NOMO-1 (cell line): ENCODE results near the gene MEMO1.
A peak's percentile ranks its signal among the peaks of the same experiment; 100 is the strongest.
"Not testable (repeated sequence)": the region's sequence is repeated elsewhere in the genome, so short reads cannot be mapped to it uniquely, and the experiment has no call there.

Source experiments
- DNase-seq, 2 experiments: peaks; one replicate each; lab custom pipeline; 2025; ENCODE audit not compliant: unreplicated experiment in 2 of 2; lab: John Stamatoyannopoulos, UW

The MEMO1 gene

DNA sequence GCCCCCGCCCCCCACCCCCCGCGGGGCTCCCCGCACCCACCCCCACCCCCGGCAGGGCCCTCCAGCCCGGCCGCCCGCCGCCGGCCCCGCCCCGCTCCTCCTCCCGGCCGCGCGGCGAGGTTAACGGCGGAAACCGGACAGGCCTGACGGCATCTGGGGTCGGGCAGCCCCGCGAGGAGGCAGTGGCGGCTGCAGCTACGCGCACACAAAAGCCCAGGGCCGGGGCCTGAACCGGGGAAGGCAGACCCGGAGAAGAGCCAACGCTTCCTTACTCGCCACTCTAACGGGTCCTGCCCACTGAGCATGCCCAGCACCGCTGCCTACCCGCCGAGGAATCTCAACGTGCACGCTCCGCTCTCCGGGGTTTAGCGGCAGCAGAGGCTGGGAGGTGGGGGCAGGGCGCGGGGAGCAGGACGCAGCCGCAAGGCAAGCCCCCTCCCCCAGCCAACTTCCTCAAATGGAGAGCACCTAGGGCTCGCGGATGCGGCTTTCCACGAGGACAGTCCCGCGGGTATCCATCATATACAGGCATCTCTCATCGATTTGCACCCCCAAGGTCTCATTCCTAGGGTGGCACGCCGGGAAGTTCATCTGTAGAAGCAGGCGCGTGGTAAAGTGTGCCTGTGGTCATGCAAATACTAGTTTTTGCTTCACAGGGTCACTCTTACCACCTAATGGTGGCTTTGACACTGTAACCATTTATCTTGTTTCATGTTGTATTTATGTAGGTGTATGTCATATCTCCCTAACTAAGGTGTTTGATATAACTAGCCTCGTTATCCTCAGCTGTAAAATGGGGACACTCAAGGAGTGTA lies at the start of gene MEMO1:
Gene MEMO1, minus strand, starts transcription at position 339 of the 815 bp plus-strand sequence. CDS start 761 bp downstream, outside the sequence.
- DNase-seq: peak; percentile 94 to 95

DNA sequence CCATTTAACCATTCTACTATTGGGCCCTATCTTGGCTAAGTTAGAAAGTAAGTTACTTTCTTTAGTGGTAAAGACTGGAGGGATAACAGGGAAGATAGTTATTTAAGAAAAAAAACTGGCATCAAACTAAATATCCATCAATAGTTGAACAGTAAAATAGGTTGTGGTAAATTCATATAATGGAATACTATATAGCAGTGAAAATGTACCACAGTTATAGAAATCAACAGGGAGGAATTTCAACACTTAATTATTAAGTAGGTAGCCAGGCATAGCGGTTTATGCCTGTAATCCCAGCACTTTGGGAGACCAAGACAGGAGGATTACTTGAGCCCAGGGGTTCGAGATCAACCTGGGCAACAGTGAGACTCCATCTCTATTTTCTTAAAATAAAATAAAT lies 49.5 kb upstream of the MEMO1 start:
- DNase-seq: no peak

DNA sequence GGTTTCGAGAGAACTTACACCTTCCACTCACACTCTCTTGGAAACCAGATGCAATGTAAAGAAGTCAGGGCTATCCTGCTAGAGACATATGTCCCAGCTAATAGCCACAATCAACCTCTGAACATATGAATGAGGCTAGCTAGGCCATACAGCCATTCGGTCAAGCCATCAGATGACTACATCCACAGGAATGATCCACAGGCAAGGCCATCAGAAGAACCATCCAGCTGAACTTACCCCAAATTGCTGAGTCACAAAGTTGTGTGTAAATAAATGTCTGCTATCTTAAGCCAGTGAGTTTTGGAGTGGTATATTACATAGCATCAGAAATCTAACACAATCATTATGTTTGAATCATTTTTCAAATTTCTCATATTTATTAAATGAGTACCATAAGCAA lies 47.3 kb upstream of the MEMO1 start:
- no peak for DNase-seq

- DNase-seq: not testable (repeated sequence)
Observed at GRCh38 chr2:32054583-32054982, 43.8 kb upstream of the MEMO1 start.

DNA sequence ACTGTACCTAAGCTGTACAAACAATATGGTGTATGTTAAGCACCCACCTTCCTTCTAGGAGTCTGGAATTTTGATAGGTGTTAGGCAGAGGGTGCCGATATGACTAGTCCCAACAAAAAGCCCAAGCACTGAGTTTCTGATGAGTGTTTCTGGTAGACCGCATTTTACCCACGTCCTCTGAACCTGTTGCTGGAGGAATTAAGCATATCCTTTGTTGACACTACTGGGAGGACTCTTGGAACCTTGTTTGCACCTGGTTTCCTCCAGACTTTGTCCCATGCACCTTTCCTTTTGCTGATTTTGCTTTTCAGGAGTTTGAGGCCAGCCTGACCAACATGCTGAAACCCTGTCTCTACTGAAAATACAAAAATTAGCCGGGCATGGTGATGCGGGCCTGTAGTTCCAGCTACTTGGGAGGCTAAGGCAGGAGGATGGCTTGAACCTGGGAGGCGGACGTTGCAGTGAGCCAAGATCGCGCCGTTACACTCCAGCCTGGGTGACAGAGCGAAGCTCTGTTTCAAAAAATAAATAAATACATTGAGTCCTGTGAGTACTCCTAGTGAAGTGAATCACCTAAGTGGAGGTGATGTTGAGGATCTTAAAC lies 41.1 kb upstream of the MEMO1 start:
- DNase-seq: no peak

DNA sequence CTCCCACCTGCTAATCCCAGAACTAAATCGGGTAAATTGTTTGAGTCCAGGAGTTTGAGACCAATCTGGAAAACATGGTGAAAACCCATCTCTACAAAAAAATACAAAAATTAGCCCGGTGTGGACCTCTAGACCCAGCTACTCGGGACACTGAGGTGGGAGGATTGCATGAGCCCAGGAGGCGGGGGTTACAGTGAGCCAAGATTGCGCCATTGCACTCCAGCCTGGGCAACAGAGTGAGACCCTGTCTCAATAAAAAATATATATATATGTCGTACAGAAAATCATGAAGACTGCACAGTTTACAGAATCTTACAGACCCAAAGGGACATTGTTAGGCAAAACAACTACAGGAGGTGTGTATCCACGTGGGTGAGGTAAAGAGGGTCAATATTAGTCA lies 32.8 kb upstream of the MEMO1 start:
- no peak for DNase-seq

DNA sequence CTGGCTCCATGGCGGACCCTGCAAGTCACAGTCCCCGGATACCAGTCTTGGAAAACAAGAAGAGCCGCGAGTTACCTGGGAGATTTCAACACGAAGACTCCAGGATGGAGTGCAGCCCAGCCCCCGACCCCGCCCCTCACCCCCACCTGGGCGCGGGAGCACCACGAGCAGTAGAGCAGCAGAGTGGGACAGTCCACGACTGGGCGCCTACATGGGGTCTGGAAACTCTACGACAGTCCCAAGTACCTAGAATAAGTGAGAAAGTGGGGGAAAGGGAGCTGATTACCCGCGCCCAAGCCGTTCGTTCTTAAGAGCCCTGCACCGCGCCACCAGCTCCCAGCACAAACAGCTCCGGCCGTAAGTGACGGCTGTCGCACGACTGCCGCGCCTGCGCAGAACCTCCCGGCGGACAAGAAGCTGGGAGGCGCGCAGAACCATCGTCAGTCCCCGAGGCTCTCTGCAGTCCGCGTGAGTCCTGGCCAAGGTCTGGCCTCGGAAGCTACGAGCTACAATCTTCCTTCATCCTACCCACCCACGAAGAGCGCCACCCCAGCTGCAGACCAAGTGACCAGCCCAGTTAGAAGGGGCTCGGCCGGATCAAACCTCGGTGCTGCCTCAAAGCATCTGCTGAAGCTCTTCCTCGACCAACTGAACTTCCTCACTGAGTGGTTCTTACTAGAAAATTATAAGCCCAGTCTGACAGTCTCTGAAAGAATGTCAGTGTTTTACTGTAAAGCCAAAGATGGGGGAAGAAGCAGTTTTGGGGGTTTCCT lies 28.8 kb upstream of the MEMO1 start, which contains the start of gene DPY30:
Gene DPY30, minus strand, starts transcription at position 359 of the 773 bp plus-strand sequence. Its CDS starts 349 bp downstream, at position 10.
- DNase-seq: peak; percentile 87 to 88

GRCh38 chr2:32034198-32034887 lies 23.5 kb upstream of the MEMO1 start:
- not testable (repeated sequence) for DNase-seq

DNA sequence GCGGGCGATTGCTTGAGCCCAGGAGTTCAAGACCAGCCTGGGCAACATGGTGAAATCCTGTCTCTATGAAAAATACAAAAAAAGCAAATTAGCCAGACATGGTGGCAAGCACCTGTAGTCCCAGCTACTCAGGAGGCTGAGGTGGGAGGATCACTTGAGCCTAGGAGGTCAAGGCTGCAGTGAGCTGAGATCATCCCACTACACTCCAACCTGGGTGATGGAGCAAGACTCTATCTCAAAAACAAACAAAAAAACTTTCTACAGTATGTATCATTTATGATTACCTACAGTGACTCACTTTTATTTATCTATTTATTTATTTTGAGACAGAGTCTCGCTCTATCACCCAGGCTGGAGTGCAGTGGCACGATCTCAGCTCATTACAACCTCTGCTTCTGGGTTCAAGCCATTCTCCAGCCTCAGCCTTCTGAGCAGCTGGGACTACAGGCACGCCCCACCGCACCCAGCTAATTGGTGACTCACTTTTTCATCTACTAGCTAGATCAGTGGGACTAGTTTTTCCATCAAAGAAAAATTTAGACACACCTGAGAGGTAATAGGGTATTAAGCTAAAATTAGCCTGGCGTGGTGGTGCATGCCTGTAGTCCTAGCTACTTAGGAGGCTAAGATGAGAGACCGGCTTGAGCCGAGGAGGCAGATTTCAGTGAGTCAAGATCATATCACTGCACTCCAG lies 8.1 kb upstream of the MEMO1 start:
- not testable (repeated sequence) for DNase-seq

GRCh38 chr2:32012872-32013271 lies 2.1 kb upstream of the MEMO1 start:
- DNase-seq: no peak

DNA sequence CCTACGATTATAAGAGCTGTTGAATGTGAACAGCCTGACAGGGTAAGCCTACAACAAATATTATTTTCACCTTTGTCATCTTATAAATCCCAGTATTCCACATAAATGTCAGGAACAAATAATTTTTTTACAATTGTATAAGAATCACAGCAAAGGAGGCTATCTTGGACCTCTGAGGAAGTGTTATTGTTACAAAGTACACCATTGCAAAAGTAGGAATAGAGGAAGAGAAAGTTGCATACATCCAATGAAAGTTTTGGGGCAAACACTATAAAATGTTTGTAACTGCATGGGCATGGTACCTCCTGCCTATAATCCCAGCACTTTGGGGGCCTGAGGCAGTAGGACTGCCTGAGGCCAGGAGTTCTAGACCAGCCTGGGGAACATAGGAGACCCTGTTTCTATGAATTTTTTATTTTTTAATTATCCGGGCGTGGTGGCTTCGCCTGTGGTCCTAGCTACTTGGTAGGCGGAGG lies 715 bp upstream of the MEMO1 start:
- peak; percentile 45 to 77 for DNase-seq

GRCh38 chr2:32010280-32010669 lies 533 bp downstream of the MEMO1 start:
- DNase-seq: peak; percentile 44 to 51

DNA sequence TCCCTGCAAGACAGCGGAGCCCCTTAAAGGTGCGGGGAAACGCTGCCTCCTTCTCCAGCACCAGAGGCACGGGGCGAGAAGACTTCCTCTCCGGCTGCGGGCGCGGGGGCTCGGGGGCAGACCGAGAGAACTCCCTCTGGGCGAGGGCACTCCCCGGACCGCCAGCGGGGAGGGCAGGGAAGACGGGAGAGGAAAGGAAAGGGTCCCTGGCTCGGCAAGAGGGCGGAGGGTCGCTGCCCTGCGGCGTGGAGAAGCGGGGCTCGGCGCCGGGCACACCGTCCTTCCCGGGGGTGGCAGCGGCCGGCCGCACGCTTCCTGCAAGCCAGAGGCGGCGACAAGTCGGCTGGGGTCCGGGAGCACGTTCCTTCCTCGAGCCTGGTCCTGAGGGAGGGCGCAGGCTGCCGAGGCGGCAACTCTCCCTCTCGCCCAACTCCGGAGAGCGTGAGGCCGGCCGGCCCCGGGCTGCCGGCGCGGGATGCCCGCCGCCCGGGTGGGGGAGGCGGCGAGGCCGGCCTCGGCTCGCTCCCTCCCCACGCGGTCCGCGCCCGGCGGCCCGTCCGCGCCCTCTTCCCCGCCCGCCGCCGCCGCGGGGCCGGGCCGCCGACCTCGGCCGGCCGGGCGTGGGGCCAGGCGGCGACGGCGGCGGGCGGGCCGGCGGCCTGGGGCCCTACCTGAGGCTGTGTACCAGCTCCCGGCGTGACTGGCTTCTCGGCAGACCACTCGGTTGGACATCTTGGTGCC lies 1.1 kb downstream of the MEMO1 start:
- peak; percentile 23 to 26 for DNase-seq

GRCh38 chr2:32008805-32009515 lies 1.8 kb downstream of the MEMO1 start:
- DNase-seq: no peak

GRCh38 chr2:32007121-32007391 lies 3.8 kb downstream of the MEMO1 start:
- DNase-seq: no peak

DNA sequence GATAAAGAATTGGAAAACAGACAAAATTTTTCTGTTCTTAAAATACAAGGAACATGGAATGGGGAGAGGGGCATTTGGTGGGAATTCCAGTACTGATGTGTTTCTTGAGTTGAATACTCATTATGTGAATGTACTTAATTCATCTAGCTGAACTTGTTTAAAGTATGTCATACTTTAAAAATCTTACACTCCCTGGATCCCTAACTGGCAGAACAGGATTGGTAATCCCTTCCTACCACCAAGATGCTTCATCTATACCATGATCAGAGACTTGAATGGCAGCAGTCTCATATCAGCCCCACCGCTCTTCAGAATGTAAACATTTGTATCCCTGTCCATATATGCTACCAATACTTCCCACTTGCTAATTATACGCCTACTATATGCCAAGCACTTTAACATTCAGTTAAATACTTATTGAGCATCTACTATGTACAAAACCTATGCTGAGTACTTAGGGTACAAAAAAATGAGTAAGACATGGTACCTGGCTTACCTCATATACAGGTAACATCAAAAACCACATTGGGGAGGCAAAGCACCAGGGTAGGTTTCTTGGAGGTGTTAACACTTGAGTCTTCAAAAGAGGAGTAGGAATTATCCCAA lies 5.3 kb downstream of the MEMO1 start:
- DNase-seq: no peak

- DNase-seq: no peak
Observed at GRCh38 chr2:32003791-32004190, 7.0 kb downstream of the MEMO1 start.

DNA sequence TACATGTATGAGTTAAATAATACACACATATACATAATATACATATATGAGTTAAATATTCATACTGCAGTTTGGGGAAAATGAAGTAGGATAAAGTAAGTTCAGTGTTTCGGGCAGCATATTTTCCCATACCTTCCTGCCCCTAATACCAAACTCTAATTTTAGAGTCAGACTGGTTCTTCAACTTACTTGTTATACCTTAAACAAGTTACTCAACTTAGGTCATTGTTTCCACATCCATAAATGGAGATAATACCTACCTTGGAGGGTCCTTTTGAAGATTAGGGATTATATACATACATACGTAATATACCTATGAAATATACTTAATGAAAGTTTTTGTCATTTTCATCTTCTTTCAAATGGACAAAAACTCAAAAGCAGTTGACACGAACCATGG lies 8.4 kb downstream of the MEMO1 start:
- DNase-seq: no peak

- no peak for DNase-seq
Observed at GRCh38 chr2:31999438-31999837, 11.4 kb downstream of the MEMO1 start.
